Measurements from ENCODE around the gene WDR43.

WDR43 gene

GRCh38 chr2:28995765-28996750 lies 101.6 kb downstream of the WDR43 start:
- DNase-seq = no peak

DNA sequence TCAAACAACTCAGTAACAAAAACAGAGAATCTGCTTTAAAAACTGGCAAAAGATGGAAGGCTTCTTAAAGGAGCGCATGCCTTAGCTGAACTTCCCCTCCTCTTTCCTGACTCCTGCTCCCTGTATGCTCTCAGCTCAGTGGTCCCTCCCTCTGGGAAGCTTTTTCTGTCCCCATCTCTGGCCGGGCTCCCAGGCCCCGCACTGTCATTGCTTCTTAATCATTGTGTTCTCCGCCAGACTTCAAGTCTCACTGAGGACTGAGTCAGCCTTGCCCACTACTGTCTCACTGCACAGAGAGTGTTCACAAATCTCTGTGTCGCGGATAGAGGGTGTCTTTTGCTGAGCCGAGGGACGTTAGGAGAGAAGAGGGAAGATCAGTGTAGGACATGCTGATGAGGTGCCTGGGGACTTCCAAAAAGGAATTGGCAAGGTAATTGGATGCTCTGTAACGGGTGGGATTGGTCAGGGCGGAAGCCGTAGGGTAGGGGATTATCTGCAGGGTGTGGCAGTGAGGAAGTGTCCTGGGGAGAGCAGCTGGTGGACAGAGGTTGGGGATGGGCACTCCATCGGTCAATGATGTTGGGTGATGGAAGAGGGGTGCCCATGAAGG lies 102.9 kb downstream of the WDR43 start:
- DNase-seq = no peak
